Smooth muscle cell (in vitro differentiated cells): ENCODE measurements around the gene CDC14C. TPM values are rescaled to one million over a fixed set of nuclear protein-coding genes. Genes with fewer than 3 reads are reported as not detected.

Experiments
- DNase-seq: peaks from one replicate; lab custom pipeline; 2025; ENCODE audit not compliant: unreplicated experiment; lab: John Stamatoyannopoulos, UW
- H2AFZ ChIP-seq: fragments of 200-600 bp; sonication (generic); 2 replicates; pipeline ENCODE4 v1.6.0; 2016; ENCODE audit warnings: antibody characterized with exemption, low read depth, mild to moderate bottlenecking
- H3F3A ChIP-seq: fragments of 200-600 bp; sonication (generic); 2 replicates; pipeline ENCODE4 v1.6.0; 2017; ENCODE audit warnings: antibody characterized with exemption, low read depth
- H3K27ac ChIP-seq: fragments of 200-600 bp; sonication (generic); 2 replicates; pipeline ENCODE4 v1.5.1; 2016; ENCODE audit warnings: low read depth, mild to moderate bottlenecking
- H3K27me3 ChIP-seq: fragments of 200-600 bp; sonication (generic); 2 replicates; pipeline ENCODE4 v1.6.1; 2016; ENCODE audit warnings: low read depth, mild to moderate bottlenecking
- H3K36me3 ChIP-seq: fragments of 200-600 bp; sonication (generic); 2 replicates; pipeline ENCODE4 v1.5.1; 2016; ENCODE audit warnings: low read depth
- H3K4me1 ChIP-seq: fragments of 200-600 bp; sonication (generic); 2 replicates; pipeline ENCODE4 v1.5.1; 2016; ENCODE audit warnings: low read depth
- H3K4me2 ChIP-seq: fragments of 200-600 bp; sonication (generic); 2 replicates; pipeline ENCODE4 v1.6.0; 2016; ENCODE audit warnings: mild to moderate bottlenecking
- H3K4me3 ChIP-seq: fragments of 200-600 bp; sonication (generic); 2 replicates; pipeline ENCODE4 v1.5.1; 2016; ENCODE audit warnings: mild to moderate bottlenecking
- H3K79me2 ChIP-seq: fragments of 200-600 bp; sonication (generic); 2 replicates; pipeline ENCODE4 v1.6.0; 2016; ENCODE audit warnings: low read depth, mild to moderate bottlenecking
- H3K9ac ChIP-seq: fragments of 200-600 bp; sonication (generic); 2 replicates; pipeline ENCODE4 v1.6.0; 2016; ENCODE audit warnings: low read depth
- H3K9me3 ChIP-seq: fragments of 200-600 bp; sonication (generic); replicated peaks from 2 replicates; pipeline ENCODE4 v1.5.1; 2016; ENCODE audit warnings: low read depth
- H4K20me1 ChIP-seq: fragments of 200-600 bp; sonication (generic); 2 replicates; pipeline ENCODE4 v1.6.0; 2016; ENCODE audit warnings: low read depth
- WGBS: methylation state at CpG from one replicate; pipeline ENCODE4 v1.1.7; 2016; ENCODE audit warnings: low lambda C conversion rate; 5-methylcytosine and 5-hydroxymethylcytosine counted together
- polyA plus RNA-seq: library from polyadenylated mRNA; unstranded; fragments of >200 nt; fragmentation: Nextera tagmentation; extraction: Ambion mirVana; gene quantifications from 2 replicates; pipeline ENCODE4 v1.2.1, GENCODE V29; 2016
- total RNA-seq: library from RNA; depleted of rRNA; stranded (reverse); fragments of >200 nt; gene quantifications from 2 replicates; pipeline ENCODE4 v1.2.3, GENCODE V29; 2014
- TF ChIP-seq, protein P1 (sequence below): fragments of 200-600 bp; sonication (generic); IDR thresholded peaks from 2 replicates; pipeline ENCODE4 v1.5.1; 2017; ENCODE audit warnings: borderline replicate concordance, mild to moderate bottlenecking, antibody characterized with exemption; ENCODE audit not compliant: insufficient read depth, poor library complexity, severe bottlenecking

Gene CDC14C
- total and polyA plus RNA-seq, 2 experiments from 2014 or later = not detected

DNA sequence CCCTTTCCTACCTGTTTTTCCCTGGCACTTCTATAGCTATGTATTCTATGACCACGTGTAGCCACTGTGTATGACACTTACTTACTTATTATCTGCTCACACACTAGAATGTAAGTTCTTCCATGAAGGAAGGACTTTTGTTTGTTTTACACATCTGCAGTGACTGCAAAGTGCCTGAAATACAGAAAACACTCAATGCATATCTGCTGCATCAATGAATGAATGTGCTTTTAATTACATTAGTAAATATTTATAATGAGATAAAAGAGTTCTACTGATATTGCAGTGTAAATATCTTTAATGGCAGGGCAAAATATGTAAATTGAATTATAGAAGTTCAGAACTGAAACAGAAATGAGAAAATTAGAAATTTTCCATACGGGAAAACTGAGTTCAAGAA is 43.5 kb upstream of the CDC14C start:
- Histone ChIP-seq H3F3A (no peaks in the 10 kb centered on the region), H3K4me2 (no peak overlapping the region), H3K9me3 (no peaks in the 10 kb centered on the region), H3K36me3 (no peaks in the 10 kb centered on the region), H3K27me3 (no peaks in the 10 kb centered on the region), H3K4me3 (no peak overlapping the region), H3K9ac (no peak overlapping the region), H3K27ac (no peak overlapping the region), H3K79me2 (no peaks in the 10 kb centered on the region), H4K20me1 (no peaks in the 10 kb centered on the region), H3K4me1 (no peaks in the 10 kb centered on the region), H2AFZ (no peak overlapping the region)
- no peak for DNase-seq
- TF ChIP-seq, protein P1, sequence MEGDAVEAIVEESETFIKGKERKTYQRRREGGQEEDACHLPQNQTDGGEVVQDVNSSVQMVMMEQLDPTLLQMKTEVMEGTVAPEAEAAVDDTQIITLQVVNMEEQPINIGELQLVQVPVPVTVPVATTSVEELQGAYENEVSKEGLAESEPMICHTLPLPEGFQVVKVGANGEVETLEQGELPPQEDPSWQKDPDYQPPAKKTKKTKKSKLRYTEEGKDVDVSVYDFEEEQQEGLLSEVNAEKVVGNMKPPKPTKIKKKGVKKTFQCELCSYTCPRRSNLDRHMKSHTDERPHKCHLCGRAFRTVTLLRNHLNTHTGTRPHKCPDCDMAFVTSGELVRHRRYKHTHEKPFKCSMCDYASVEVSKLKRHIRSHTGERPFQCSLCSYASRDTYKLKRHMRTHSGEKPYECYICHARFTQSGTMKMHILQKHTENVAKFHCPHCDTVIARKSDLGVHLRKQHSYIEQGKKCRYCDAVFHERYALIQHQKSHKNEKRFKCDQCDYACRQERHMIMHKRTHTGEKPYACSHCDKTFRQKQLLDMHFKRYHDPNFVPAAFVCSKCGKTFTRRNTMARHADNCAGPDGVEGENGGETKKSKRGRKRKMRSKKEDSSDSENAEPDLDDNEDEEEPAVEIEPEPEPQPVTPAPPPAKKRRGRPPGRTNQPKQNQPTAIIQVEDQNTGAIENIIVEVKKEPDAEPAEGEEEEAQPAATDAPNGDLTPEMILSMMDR = no peak
- 82% methylated on average over 2 of the region's 2 CpGs for WGBS

DNA sequence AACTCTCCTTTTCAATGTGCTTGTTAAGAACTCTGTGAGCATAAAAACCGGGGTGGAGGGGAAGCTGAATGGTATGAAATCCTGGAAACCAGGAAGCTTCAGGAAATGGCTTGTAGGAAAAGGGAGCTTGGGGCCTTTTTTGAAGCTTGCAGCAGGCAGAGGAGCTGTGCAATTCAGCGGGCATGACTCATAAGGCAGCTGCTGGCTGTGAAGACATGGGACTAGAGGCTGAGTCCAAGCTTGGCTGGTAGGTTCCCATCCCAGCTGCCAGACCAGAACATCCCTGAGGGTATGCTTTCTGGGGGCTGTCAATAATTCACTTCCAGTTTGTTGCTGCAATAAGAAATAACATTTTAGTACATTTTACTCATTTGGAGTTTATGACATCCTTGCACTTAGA is 36.8 kb upstream of the CDC14C start:
- no peak overlapping the region for H2AFZ ChIP-seq
- WGBS = 60% methylated on average over 2 of the region's 2 CpGs
- DNase-seq = no peak
- no peak overlapping the region for H3K4me2 ChIP-seq
- H3K36me3 ChIP-seq = no peaks in the 10 kb centered on the region
- H3K4me1 ChIP-seq = no peaks in the 10 kb centered on the region
- no peak overlapping the region for H3K27ac ChIP-seq
- no peaks in the 10 kb centered on the region for H3F3A ChIP-seq
- H3K9ac ChIP-seq = no peak overlapping the region
- TF ChIP-seq, protein P1 = no peak
- no peaks in the 10 kb centered on the region for H3K27me3 ChIP-seq
- H4K20me1 ChIP-seq = no peaks in the 10 kb centered on the region
- no peaks in the 10 kb centered on the region for H3K79me2 ChIP-seq
- H3K9me3 ChIP-seq = peaks cover 3% of the 10 kb centered on the region
- no peak overlapping the region for H3K4me3 ChIP-seq

DNA sequence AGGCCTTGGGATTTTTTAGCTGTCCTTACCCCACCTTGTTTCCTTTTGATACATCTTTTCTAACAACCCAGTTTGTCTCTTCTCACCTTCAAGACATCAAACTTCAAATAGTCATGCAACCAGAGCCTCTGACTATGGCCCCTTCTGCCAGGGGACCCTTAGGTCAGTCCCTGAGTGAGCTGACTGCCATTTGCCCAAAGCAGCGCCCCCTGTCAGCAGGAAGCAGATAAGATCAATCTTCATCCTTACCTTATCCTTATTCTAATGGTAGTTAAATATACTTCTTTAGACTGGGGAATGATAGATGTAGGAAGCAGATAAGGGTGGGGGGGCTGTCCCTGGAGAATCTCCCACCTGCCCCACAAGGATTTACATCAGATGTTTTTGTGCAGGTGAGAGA is 29.8 kb upstream of the CDC14C start:
- H3K4me3 ChIP-seq = no peak overlapping the region
- WGBS = 68% methylated on average over 1 of the region's 1 CpG
- no peak overlapping the region for H3K9ac ChIP-seq
- H3K79me2 ChIP-seq = no peaks in the 10 kb centered on the region
- no peak for DNase-seq
- TF ChIP-seq, protein P1 = no peak
- no peak overlapping the region for H3K4me2 ChIP-seq
- H3F3A ChIP-seq = no peaks in the 10 kb centered on the region
- H3K9me3 ChIP-seq = peaks cover 3% of the 10 kb centered on the region
- H3K27me3 ChIP-seq = no peaks in the 10 kb centered on the region
- no peaks in the 10 kb centered on the region for H3K36me3 ChIP-seq
- H2AFZ ChIP-seq = no peak overlapping the region
- no peak overlapping the region for H3K27ac ChIP-seq
- H3K4me1 ChIP-seq = no peaks in the 10 kb centered on the region
- H4K20me1 ChIP-seq = no peaks in the 10 kb centered on the region

DNA sequence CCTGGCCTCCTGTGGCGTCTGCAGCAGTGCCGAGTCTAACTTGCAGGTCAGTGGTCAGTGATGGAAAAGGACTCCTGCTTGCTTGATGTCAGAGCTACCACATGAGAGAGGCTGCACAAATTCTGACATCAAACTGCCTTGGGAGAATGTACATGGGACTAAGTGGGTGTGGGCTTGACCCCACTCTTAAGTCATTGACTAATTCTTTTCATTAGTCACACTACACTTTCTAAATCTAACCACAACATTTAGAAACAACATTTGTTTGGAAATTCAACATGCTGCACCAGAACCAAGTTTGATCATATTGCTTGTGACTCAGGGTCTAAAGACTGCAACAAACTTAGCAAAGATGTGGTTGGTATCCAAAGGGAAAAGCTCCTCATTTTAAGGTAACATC is 24.4 kb upstream of the CDC14C start:
- H4K20me1 ChIP-seq = no peaks in the 10 kb centered on the region
- no peak for DNase-seq
- no peak overlapping the region for H2AFZ ChIP-seq
- H3K9me3 ChIP-seq = no peaks in the 10 kb centered on the region
- no peak overlapping the region for H3K4me3 ChIP-seq
- WGBS = 95% methylated on average over 2 of the region's 2 CpGs
- TF ChIP-seq, protein P1 = no peak
- H3K9ac ChIP-seq = no peak overlapping the region
- H3K27ac ChIP-seq = no peak overlapping the region
- H3K4me1 ChIP-seq = no peaks in the 10 kb centered on the region
- no peaks in the 10 kb centered on the region for H3K79me2 ChIP-seq
- no peaks in the 10 kb centered on the region for H3K27me3 ChIP-seq
- no peak overlapping the region for H3K4me2 ChIP-seq
- H3F3A ChIP-seq = no peaks in the 10 kb centered on the region
- no peaks in the 10 kb centered on the region for H3K36me3 ChIP-seq
